ENCODE data around the gene BICD1.

Gene BICD1

DNA sequence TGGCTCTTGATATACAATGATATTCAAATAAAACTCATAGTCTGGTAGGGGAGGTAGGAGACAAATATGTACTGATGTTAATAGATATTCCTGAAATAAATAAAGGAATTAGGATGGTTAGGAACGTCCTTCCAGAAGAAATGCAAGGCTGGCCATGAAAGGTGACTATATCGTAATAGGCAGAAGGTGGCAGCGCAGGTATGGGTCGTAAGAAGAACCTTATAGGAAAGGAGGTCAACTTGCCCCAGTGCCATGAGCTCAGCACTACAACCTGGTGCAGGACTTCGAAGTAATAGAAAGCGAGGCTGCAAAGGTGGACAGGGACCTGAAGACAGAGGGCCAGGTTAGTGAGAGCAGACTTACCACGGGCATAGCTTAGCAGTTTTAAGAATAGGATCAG lies 237.4 kb downstream of the BICD1 start:
- DNase-seq (ENCODE audit: low read depth): no peak

- no peak for DNase-seq (ENCODE audit: low read depth)
Measured at GRCh38 chr12:32353540-32353939, 246.9 kb downstream of the BICD1 start.

DNA sequence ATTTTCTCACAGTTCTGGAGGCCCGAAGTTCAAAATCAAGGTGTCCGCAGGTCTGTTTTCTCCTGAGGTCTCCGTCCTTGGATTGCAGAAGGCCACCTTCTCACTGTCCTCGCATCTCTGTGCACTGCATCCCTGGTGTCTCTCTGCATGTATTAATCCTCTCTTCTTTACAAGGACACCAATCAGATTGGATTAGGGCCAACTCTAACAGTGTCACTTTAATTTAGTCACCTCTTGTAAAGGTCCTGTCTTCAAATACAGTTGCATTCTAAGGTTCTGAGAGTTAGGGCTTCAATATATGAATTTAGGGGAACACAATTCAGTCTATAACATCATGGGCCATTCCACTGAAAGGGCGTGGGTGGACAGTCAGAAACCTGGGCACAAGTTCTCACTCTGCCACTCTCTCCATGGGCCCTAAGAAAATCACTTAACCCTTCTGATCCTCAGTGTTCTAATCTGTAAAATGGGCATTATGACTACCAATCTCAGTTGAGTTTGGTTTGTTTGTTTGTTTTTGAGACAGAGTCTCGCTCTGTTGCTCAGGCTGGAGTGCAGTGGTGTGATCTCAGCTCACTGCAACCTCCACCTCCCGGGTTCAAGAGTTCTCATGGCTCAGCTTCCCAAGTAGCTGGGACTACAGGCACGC lies 251.1 kb downstream of the BICD1 start:
- no peak for DNase-seq (ENCODE audit: low read depth)

- DNase-seq (ENCODE audit: low read depth): no peak
Measured at GRCh38 chr12:32360956-32361355, 254.3 kb downstream of the BICD1 start.

DNA sequence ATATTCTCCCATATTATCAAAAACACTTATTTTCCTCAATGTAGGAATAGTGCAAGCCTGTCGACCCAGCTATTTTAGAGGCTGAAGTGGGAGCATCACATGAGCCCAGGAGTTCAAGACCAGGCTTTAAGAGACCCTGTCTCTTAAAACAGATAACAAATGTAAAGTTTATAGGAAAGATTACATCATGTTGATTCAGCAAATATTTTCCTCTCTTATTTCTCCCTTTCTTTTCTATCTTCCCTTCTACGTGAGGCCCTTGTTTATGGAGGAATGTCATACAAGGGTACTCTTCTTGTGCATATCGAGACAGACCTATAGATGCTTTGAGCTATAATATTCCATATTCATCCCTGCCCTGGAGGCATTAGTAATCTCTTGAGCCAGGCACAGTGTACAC lies 256.2 kb downstream of the BICD1 start:
- no peak for DNase-seq (ENCODE audit: low read depth)

GRCh38 chr12:32365473-32366064 lies 258.9 kb downstream of the BICD1 start:
- DNase-seq (ENCODE audit: low read depth): peak; percentile 74

DNA sequence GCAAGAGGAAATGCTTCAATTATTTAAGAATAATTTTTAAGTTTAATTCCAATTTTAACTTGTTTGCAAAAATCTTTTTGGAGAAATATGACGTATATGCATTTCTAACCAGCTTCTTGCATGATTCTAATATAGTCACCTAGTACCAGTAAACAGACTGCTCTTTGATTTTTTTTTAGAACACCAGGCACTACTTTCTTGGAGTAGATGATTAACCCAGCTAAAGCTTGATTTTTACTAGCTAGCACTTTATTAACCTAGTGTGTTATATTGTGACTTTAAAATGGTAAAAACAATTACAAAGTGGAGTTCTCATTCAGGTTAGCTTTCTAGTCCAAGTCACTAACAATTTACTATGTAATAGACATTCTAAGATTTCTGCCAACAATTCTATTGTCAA lies 260.1 kb downstream of the BICD1 start:
- no peak for DNase-seq (ENCODE audit: low read depth)

GRCh38 chr12:32367381-32367780 lies 260.7 kb downstream of the BICD1 start:
- no peak for DNase-seq (ENCODE audit: low read depth)

- DNase-seq (ENCODE audit: low read depth): no peak
Measured at GRCh38 chr12:32369202-32369601, 262.6 kb downstream of the BICD1 start.

GRCh38 chr12:32377344-32378055 lies 270.9 kb downstream of the BICD1 start:
- DNase-seq (ENCODE audit: low read depth): no peak

DNA sequence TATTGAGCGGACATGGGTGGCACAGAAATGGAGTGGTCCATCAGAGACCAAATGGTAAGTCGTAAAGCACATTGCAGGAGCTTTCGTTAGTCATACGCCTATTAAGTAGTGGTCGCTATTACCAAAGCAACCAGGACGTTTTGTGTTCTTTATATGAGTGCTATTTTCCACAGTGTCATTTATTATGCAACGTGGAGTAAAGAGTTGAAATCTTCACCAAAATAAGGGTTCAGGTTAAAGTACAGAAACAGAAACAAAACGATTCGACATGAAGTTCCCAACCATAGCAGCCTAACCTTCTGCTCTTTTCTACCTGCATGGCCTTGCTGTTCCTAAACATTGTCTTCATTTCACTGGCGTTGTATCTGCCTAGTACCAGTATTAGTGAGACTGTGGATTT lies 272.6 kb downstream of the BICD1 start:
- no peak for DNase-seq (ENCODE audit: low read depth)

DNA sequence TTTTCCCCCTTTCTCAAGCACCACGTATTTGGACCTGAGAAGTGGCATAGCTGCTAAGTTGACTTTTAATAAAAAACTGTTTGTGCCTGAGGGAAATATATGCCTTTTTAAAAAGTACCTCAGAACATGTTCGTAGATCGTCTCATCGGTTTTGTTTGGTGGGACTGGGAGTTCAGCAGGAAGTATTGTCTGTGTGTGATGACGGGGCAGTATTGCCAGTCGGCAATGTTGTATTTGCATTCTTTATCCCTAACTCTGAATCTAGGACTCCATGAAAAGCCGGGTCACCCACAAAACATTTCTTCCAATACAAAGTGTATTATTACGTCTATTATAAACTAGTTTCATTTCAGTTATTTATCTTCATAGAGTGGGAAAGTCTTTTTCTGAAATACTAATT lies 273.0 kb downstream of the BICD1 start:
- no peak for DNase-seq (ENCODE audit: low read depth)

GRCh38 chr12:32382226-32382625 lies 275.6 kb downstream of the BICD1 start:
- no peak for DNase-seq (ENCODE audit: low read depth)

DNA sequence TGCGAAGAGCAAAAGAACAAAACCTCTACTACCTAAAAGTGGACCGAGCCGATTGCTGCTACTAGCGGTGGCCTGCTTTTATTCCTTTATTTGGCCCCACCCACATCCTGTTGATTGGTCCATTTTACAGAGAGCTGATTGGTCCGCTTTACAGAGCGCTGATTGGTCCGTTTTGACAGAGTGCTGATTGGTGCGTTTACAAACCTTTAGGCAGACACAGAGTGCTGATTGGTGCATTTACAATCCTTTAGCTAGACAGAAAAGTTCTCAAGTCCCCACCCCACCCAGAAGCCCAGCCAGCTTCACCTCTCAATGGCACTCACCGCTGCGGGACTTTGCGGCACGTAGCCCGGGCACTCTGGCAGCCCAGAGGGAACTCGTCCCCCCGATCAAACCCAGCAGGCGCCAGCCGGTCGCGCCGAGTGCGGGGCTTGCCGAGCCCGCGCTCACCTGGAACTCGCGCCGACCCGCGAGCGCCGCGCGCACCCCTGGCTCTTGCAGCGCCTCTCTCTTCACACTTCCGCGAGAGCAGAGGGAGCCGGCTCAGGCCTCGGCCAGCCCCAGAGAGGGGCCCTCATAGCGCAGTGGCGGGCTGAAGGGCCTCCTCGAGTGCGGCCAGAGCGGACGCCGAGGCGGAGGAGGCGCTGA lies 284.0 kb downstream of the BICD1 start:
- DNase-seq (ENCODE audit: low read depth): no peak

- DNase-seq (ENCODE audit: low read depth): no peak
Measured at GRCh38 chr12:32395026-32395425, 288.4 kb downstream of the BICD1 start.

DNA sequence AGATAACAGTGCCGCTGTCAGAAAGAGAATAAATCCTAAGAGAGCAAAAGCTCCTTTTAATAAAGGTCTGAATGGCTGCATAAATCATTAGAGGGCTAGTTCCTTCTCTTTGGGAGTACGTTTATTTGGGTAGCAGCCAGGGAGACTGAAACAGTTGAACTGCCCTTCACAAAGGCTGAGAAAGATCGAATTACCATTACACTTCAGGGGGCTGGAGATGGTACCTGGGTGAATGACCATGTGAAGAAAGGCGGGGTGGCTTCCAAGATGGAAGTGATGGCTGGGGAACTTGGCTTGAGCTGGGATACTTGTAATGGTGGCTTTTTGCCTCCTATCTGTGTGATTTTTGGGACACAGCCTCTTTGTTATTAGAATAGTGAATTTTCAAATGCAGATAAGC lies 291.0 kb downstream of the BICD1 start:
- no peak for DNase-seq (ENCODE audit: low read depth)

- no peak for DNase-seq (ENCODE audit: low read depth)
Measured at GRCh38 chr12:32398181-32398580, 291.5 kb downstream of the BICD1 start.

DNA sequence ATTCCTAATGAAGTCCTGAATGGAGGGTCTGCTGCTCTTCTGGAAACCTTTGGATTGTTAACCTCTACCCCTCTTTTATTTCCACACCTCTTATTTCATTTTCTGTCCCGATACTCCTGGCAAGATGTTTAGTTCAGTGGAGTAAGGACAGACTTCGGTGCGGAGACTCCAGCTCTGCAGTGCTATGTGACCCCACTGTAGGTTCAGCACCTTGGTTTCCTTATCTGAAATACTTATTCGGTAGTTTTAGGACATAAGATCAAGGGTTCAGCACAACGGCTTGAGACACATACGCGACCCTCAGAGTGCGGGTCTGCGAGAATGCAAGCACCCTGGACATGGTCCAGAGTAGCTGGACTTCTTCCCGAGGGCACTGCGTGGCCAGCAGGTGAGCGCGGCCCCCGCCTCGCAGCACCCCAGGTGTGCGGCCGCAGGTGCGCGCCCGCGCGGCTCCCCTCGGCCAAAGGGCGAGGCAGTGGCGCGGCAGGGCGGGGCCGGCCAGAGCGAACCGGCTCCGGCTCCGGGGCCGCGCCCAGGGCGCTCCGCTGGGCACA lies 292.2 kb downstream of the BICD1 start:
- DNase-seq (ENCODE audit: low read depth): no peak

DNA sequence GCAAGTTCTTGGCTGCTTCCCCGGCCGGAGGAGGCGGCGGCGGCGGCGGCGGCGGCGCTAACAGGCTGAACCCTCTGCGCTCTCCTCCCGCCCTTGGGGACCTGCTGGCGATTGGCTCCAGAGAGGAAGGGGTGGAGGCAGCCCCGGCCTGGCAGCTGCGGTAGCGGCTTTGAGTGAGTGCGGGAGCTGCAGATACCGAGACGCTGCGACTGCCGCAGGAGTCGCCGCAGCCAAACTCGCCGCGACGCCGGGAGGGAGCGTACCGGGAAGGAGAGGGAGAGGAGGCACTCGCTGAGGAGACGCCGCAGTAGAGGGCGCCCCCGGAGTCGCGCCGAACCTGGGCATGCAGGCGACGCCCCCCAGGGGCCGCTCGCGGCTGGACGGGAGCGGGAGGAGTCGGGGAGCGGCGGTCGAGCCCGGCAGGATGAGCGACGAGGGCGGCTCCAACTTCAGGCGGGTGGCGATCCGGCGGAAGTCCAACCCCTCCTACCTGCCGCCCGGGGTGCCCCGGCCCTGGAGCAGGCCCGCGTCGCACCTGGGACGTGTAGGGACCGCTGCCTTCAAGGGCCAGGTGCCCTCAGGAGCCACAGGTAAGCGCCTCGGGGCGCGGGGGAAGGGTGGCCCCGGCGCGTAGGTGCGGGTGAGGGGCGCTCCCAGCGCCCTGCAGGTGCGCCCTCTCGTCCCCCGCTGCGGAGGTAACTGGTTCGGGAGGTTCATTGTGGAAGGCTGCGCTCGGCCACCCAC lies 292.9 kb downstream of the BICD1 start, which contains the start of gene FGD4:
Gene FGD4, plus strand, starts transcription at position 189 of the 744 bp plus-strand sequence.
- peak; percentile 85 for DNase-seq (ENCODE audit: low read depth)

DNA sequence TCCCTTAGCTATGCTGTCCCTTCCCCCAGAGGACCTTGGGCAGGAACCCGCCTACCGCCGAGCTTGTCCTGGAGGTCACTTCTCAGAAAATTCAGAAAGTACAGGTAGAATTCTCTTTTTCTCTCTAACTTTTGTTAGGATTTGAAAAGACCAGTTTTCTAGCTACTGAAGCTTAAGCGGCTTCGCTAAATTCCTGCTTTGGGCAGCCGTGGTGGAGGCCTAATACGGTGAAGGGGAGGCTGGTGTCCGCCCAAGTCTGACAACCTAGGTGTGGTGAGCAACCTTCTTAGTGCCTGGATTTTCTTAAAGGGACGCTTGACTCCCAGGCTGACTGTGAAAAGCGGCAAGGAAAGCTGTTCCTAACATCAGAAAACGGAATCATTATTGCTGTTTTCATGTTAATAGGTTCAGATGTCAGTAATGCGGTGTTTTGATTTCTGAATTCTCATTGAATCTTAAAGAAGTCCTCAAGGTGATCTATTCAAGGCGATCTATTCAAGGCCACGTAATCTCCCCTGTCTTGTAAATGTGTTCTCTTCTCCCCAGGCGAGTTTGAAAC lies 293.5 kb downstream of the BICD1 start:
- DNase-seq (ENCODE audit: low read depth): no peak

DNA sequence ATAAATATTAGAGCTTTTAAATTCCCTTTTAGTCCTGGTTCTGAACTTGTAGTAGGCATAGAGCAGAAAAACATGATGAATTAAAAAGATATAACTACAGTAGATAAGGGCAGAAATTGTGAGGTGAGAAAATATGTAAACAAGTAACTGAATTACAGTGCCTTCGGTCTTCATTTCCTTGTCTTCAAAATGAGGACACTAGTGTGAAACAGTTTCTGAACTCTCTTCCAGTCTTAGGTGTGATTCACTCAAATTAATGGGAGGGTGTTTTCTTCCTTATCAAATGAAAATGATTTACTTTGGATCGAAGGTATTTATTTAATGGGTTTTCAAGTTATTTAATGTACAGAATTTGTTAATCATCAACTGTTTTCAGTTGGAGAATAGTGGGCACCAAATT lies 294.2 kb downstream of the BICD1 start:
- DNase-seq (ENCODE audit: low read depth): no peak

GRCh38 chr12:32402170-32402569 lies 295.5 kb downstream of the BICD1 start:
- DNase-seq (ENCODE audit: low read depth): no peak
